GM12878 (cell line): ENCODE measurements around the gene SLC15A3. TPM values are rescaled to one million over a fixed set of nuclear protein-coding genes. Genes with fewer than 3 reads are reported as not detected.

ENCODE experiments used
- ATAC-seq: fragments of 200-7000 bp; cut with Tn5 transposase; 3 replicates; pipeline ENCODE4 v1.9.1; 2020; ENCODE audit warnings: mild to moderate bottlenecking, moderate library complexity
- BruUV-seq: library from RNA; stranded (reverse); fragments of 400-500 nt; replicated peaks from 2 replicates; lab custom pipeline; 2021; lab: Mats Ljungman, UMichigan
- CTCF ChIA-PET: fragments of 300-600 bp; sonication (Branson Sonifier 250); formaldehyde crosslinking; extraction: SDS; loops from one replicate; lab custom pipeline; 2021; ENCODE audit warnings: inconsistent platforms; lab: Yijun Ruan, JAX
- POLR2A ChIA-PET: fragments of 350-600 bp; formaldehyde crosslinking; extraction: SDS; loops from one replicate; lab custom pipeline; 2021; ENCODE audit warnings: inconsistent platforms; lab: Charles Lee
- RAD21 ChIA-PET: fragments of 300-600 bp; sonication (Branson Sonifier 250); formaldehyde crosslinking; loops from one replicate; lab custom pipeline; 2023; ENCODE audit warnings: antibody characterized with exemption; ENCODE audit not compliant: unreplicated experiment; lab: Charles Lee
- SMC1A ChIA-PET: fragments of 300-600 bp; sonication (Branson Sonifier 250); formaldehyde crosslinking; loops from one replicate; lab custom pipeline; 2023; ENCODE audit not compliant: unreplicated experiment, uncharacterized antibody; lab: Charles Lee
- DNase-seq: peaks from one replicate; pipeline ENCODE4 v3.0.0-alpha.2; 2011; ENCODE audit warnings: low read depth, low spot score
- FAIRE-seq: peaks from 3 replicates; lab custom pipeline; 2011; peaks lifted over from hg19 to GRCh38; lab: Jason Lieb, UNC
- H2AFZ ChIP-seq: 2 replicates; pipeline ENCODE4 v1.6.0; 2011; ENCODE audit warnings: low read depth, low read length, control low read depth; ENCODE audit not compliant: control insufficient read depth
- H3K27ac ChIP-seq: 2 replicates; pipeline ENCODE4 v1.5.1; 2011; ENCODE audit warnings: control low read depth; ENCODE audit not compliant: control insufficient read depth, insufficient read depth
- H3K27me3 ChIP-seq, 2 experiments: replicated peaks in 1 of 2; 2 replicates each; pipeline versions ENCODE4 v1.6.0 to v1.6.1; 2011; ENCODE audit warnings: low read length in 1 of 2; ENCODE audit not compliant: control insufficient read depth in 2 of 2, insufficient read depth in 2 of 2
- H3K36me3 ChIP-seq, 2 experiments: 2 replicates each; pipeline ENCODE4 v1.5.1; 2011; ENCODE audit warnings: low read length in 1 of 2; ENCODE audit not compliant: control insufficient read depth in 2 of 2, insufficient read depth in 2 of 2
- H3K4me1 ChIP-seq: 2 replicates; pipeline ENCODE4 v1.6.1; 2011; ENCODE audit warnings: mild to moderate bottlenecking, low read length, moderate library complexity, mixed read lengths; ENCODE audit not compliant: control insufficient read depth, insufficient read depth
- H3K4me2 ChIP-seq: 2 replicates; pipeline ENCODE4 v1.6.0; 2011; ENCODE audit warnings: control low read depth; ENCODE audit not compliant: control insufficient read depth, insufficient read depth
- H3K4me3 ChIP-seq: fragments of 200-600 bp; sonication (generic); 2 replicates; pipeline ENCODE4 v1.5.1; 2016
- H3K79me2 ChIP-seq: 2 replicates; pipeline ENCODE4 v1.6.0; 2011; ENCODE audit warnings: low read length; ENCODE audit not compliant: control insufficient read depth, insufficient read depth
- H3K9ac ChIP-seq: 2 replicates; pipeline ENCODE4 v1.8.0; 2011; ENCODE audit warnings: low read length, control low read depth, mixed read lengths; ENCODE audit not compliant: control insufficient read depth, insufficient read depth
- H3K9me3 ChIP-seq: replicated peaks from 3 replicates; pipeline ENCODE4 v1.5.1; 2011; ENCODE audit warnings: mild to moderate bottlenecking, low read length; ENCODE audit not compliant: control insufficient read depth, insufficient read depth
- H4K20me1 ChIP-seq: 2 replicates; pipeline ENCODE4 v1.6.0; 2011; ENCODE audit not compliant: control insufficient read depth, insufficient read depth
- ATF7 ChIP-seq: fragments of 450-650 bp; IDR thresholded peaks from 2 replicates; pipeline ENCODE4 v1.6.1; 2016; ENCODE audit warnings: low read depth, mild to moderate bottlenecking
- CEBPB ChIP-seq, 2 experiments: fragments of 150-350 bp in 1 of 2; IDR thresholded peaks; 2 replicates each; pipeline ENCODE4 v1.6.1; 2012 to 2014; ENCODE audit warnings: low read depth in 2 of 2, low read length in 2 of 2, borderline replicate concordance in 1 of 2, inconsistent platforms in 1 of 2
- CREB1 ChIP-seq: IDR thresholded peaks from 2 replicates; pipeline ENCODE4 v1.6.1; 2012; ENCODE audit warnings: low read depth, mild to moderate bottlenecking, inconsistent platforms
- DPF2 ChIP-seq: fragments of 450-650 bp; IDR thresholded peaks from 2 replicates; pipeline ENCODE4 v1.6.1; 2017; ENCODE audit warnings: mild to moderate bottlenecking
- HCFC1 ChIP-seq: fragments of 150-350 bp; IDR thresholded peaks from 2 replicates; pipeline ENCODE4 v1.6.1; 2014; ENCODE audit warnings: low read length
- IKZF1 ChIP-seq: fragments of 450-650 bp; conservative IDR thresholded peaks from 2 replicates; pipeline ENCODE4 v1.6.1; 2017; ENCODE audit warnings: antibody characterized with exemption, mild to moderate bottlenecking
- IKZF2 ChIP-seq, 2 experiments: fragments of 450-650 bp; IDR thresholded peaks; 2 replicates each; pipeline ENCODE4 v1.6.1; 2017; ENCODE audit warnings: mild to moderate bottlenecking in 2 of 2, moderate library complexity in 2 of 2
- NFIC ChIP-seq: IDR thresholded peaks from 2 replicates; pipeline ENCODE4 v1.6.1; 2012; ENCODE audit warnings: low read depth, mild to moderate bottlenecking, inconsistent platforms, low read length, moderate library complexity
- NFYA ChIP-seq: IDR thresholded peaks from 2 replicates; pipeline ENCODE4 v1.6.1; 2011; ENCODE audit warnings: low read depth, mild to moderate bottlenecking, low read length, improper control_type of control experiment, borderline replicate concordance
- NR2F1 ChIP-seq: fragments of 450-650 bp; conservative IDR thresholded peaks from 2 replicates; pipeline ENCODE4 v1.6.1; 2017; ENCODE audit warnings: mild to moderate bottlenecking
- PAX8 ChIP-seq: fragments of 450-650 bp; IDR thresholded peaks from 2 replicates; pipeline ENCODE4 v1.6.1; 2017; ENCODE audit warnings: mild to moderate bottlenecking, moderate library complexity
- POLR2A ChIP-seq: IDR thresholded peaks from 2 replicates; pipeline ENCODE4 v1.6.1; 2011; ENCODE audit warnings: low read depth, mild to moderate bottlenecking, low read length
- RUNX3 ChIP-seq: IDR thresholded peaks from 2 replicates; pipeline ENCODE4 v1.6.1; 2012; ENCODE audit warnings: low read length, inconsistent platforms
- SREBF2 ChIP-seq: IDR thresholded peaks from 2 replicates; pipeline ENCODE4 v1.6.1; 2012; ENCODE audit warnings: mild to moderate bottlenecking, low read length
- WGBS: methylation state at CpG from one replicate; pipeline ENCODE4 v1.1.6; 2016; ENCODE audit warnings: low lambda C conversion rate; ENCODE audit not compliant: insufficient replicate concordance, insufficient coverage; ENCODE audit errors: missing lambda C conversion rate; 5-methylcytosine and 5-hydroxymethylcytosine counted together
- in situ Hi-C: fragments of 300-500 bp; cut with MboI; formaldehyde crosslinking; loops from 9 replicates; pipeline ENCODE4 v1.14.3; 2018; ENCODE audit warnings: mixed read lengths
- intact Hi-C: fragments of 100-400 bp; cut with micrococcal nuclease; formaldehyde crosslinking; loops from one replicate; pipeline ENCODE4 v1.14.2; 2022; ENCODE audit not compliant: unreplicated experiment
- polyA plus RNA-seq, 11 experiments: library from polyadenylated mRNA; depleted of rRNA in 4 of 11; unstranded in 6 of 11; stranded (reverse) in 5 of 11; fragments of >200 nt; fragmentation: Nextera tagmentation in 4 of 11; fragmentation: Illumina TruSeq in 1 of 11; extraction: Ambion mirVana in 4 of 11; extraction: Trizol in 1 of 11; gene quantifications; 1 replicate in 1 of 11; 2 replicates in 10 of 11; pipeline versions ENCODE4 v1.2.1 to v1.2.3, GENCODE V29; 2011 to 2016; ENCODE audit warnings: inconsistent platforms in 2 of 11, missing spikeins in 2 of 11, low read depth in 1 of 11
- total RNA-seq, 4 experiments: library from RNA; depleted of rRNA in 3 of 4; stranded (reverse); fragments of >200 nt in 3 of 4; fragmentation: Illumina TruSeq in 1 of 4; extraction: Trizol in 1 of 4; gene quantifications; 2 replicates each; pipeline versions ENCODE4 v1.2.1 to v1.2.3, GENCODE V29; 2013 to 2021

Gene SLC15A3
- total and polyA plus RNA-seq, 10 of the 15 experiments (the other 5 are each of a cell fraction or from before 2014, with no cell fraction given), result 17.7 to 102 (median 55.8) TPM

DNA sequence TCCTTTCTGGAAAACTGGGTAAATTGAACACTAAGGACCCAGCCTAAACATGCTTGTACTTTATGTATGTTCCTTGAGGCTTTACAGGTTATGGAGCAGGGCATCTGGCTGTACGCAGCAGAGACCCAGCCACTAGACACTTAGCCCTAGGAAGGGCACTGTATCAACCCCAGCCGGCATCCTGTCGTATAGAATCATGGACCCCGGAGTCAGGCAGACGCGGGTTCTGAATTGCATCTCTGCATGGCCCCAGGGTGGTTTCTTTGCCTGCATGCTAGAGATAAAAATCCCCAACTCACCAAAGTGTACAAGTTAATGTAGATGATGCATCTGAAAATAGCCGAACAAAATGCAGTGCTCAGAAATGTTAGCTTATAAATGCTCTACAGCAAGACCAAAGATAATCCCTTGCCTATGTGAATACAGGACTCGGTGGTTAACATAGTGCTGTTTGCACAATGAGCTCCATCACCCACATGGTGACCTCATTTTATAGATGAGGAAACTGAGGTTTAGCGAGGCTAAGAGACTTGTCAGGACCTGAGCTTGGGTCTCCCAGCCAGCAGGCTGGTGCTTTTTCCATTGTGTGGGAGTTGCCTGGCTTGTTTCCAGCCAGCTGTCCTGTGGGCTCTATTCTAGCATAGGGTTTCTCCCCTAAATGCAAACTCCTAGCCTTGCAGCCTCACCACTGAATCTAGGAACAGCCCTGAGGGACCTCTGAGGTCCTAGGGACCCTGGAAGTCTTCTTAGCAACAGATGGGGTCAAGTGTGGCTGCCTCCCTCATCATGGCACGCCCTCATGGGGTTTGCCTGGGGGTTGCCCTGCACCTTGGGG, 26.8 kb upstream of the SLC15A3 start:
- Histone ChIP-seq H3K4me2 (no peak overlapping the region), H3K4me1 (no peaks in the 10 kb centered on the region)
- CTCF ChIA-PET, result interaction anchor here (0.6 to 4.7 kb wide), 7 partner anchors 8 to 209 kb away, joined by 3 to 21 read pairs (median 5); partner anchors contain the start of gene CD6
- RAD21 ChIA-PET, result interaction anchor here (0.8 to 2.4 kb wide), 5 partner anchors 9 to 82 kb away, joined by 3 to 11 read pairs (median 6); no protein-coding TSS in a partner anchor
- TF ChIP-seq CREB1 (0 out of 2 replicates have a peak, but pooled peaks have one; percentile 18), POLR2A (no peak), NFYA (no peak), ATF7 (peak; percentile 61; the same call in 1 of the 2 replicates), NR2F1 (peak; percentile 33; the same call in 1 of the 2 replicates), DPF2 (peak; percentile 38; the same call in 1 of the 2 replicates), IKZF1 (peak; percentile 74), HCFC1 (no peak), IKZF2 (IDR thresholded peaks at IDR 0.05) (peak; percentile 49 to 60; a peak in 2 of 4 replicates), PAX8 (no peak), RUNX3 (peak; percentile 79), SREBF2 (no peak), CEBPB (IDR thresholded peaks at IDR 0.05; ENCODE audit: borderline replicate concordance in 1 of 2, low read depth in 2 of 2, low read length in 2 of 2) (no peak), NFIC (peak; percentile 50; the same call in 1 of the 2 replicates)
- TF ChIP-seq, all 136 proteins: peak for 8
- peak; percentile 21 for DNase-seq
- Histone ChIP-seq H3K9me3 (no peaks in the 10 kb centered on the region), H3K4me3 (no peak overlapping the region), H3K9ac (no peak overlapping the region), H4K20me1 (no peaks in the 10 kb centered on the region), H2AFZ (no peak overlapping the region), H3K27ac (no peak overlapping the region), H3K36me3 (no peaks in the 10 kb centered on the region), H3K79me2 (no peaks in the 10 kb centered on the region), H3K27me3 (no peaks in the 10 kb centered on the region)
- 23% methylated on average over 10 of the region's 10 CpGs for WGBS
- ATAC-seq, result peak; percentile 71
- no peak for FAIRE-seq
- ChIA-PET POLR2A (interaction anchor here (0.9 kb wide), 1 partner anchor 63 kb away, joined by 3 read pairs; no protein-coding TSS in a partner anchor), SMC1A (interaction anchor here (0.9 to 2.3 kb wide), 9 partner anchors 7 to 205 kb away, joined by 3 to 8 read pairs (median 3); no protein-coding TSS in a partner anchor)
- BruUV-seq, result no TSS peak
- intact Hi-C loops, result no loop called here
- in situ Hi-C loops, result no loop called here
